CD4-positive, alpha-beta T cell treated with Interferon gamma for 1 hour (primary cell): Measurements from ENCODE around the gene ZDHHC11.
"Not testable (repeated sequence)": the region's sequence is repeated elsewhere in the genome, so short reads cannot be mapped to it uniquely, and the experiment has no call there.

Experiments
- DNase-seq: peaks from one replicate; pipeline ENCODE4 v3.0.0-alpha.2; 2020

The ZDHHC11 gene

GRCh38 chr5:798505-799138, 52.2 kb downstream of the ZDHHC11 start:
- DNase-seq: not testable (repeated sequence)

GRCh38 chr5:797986-798385, 52.8 kb downstream of the ZDHHC11 start:
- not testable (repeated sequence) for DNase-seq

- DNase-seq: not testable (repeated sequence)
These were observed 54.9 kb downstream of the ZDHHC11 start for GRCh38 chr5:795873-796272.

- DNase-seq: not testable (repeated sequence)
These were observed 55.8 kb downstream of the ZDHHC11 start for GRCh38 chr5:794948-795347.

GRCh38 chr5:788703-789102, 62.1 kb downstream of the ZDHHC11 start:
- DNase-seq: not testable (repeated sequence)

GRCh38 chr5:787857-788233, 62.9 kb downstream of the ZDHHC11 start:
- DNase-seq: not testable (repeated sequence)

- DNase-seq: not testable (repeated sequence)
These were observed 63.4 kb downstream of the ZDHHC11 start for GRCh38 chr5:787224-787856.

- not testable (repeated sequence) for DNase-seq
These were observed 65.5 kb downstream of the ZDHHC11 start for GRCh38 chr5:785181-785705.

- DNase-seq: peak; percentile 73
These were observed 66.2 kb downstream of the ZDHHC11 start, which contains the start of gene ZDHHC11B for GRCh38 chr5:784428-785177. ZDHHC11B (minus strand) TSS chr5:784729; CDS start chr5:766919, 17,810 bp downstream.

GRCh38 chr5:783881-784427, 66.8 kb downstream of the ZDHHC11 start:
- not testable (repeated sequence) for DNase-seq

GRCh38 chr5:783049-783802, 67.6 kb downstream of the ZDHHC11 start:
- not testable (repeated sequence) for DNase-seq

GRCh38 chr5:782356-782755, 68.4 kb downstream of the ZDHHC11 start:
- not testable (repeated sequence) for DNase-seq

- DNase-seq: not testable (repeated sequence)
These were observed 70.2 kb downstream of the ZDHHC11 start for GRCh38 chr5:780571-780970.

GRCh38 chr5:778967-779366, 71.8 kb downstream of the ZDHHC11 start:
- DNase-seq: not testable (repeated sequence)

GRCh38 chr5:778421-778820, 72.4 kb downstream of the ZDHHC11 start:
- not testable (repeated sequence) for DNase-seq

- DNase-seq: no peak
These were observed 73.0 kb downstream of the ZDHHC11 start for GRCh38 chr5:777756-778161.

GRCh38 chr5:776862-777711, 73.7 kb downstream of the ZDHHC11 start:
- DNase-seq: no peak

GRCh38 chr5:775961-776861, 74.6 kb downstream of the ZDHHC11 start:
- DNase-seq: no peak

GRCh38 chr5:775595-775960, 75.2 kb downstream of the ZDHHC11 start:
- DNase-seq: not testable (repeated sequence)

- not testable (repeated sequence) for DNase-seq
These were observed 75.8 kb downstream of the ZDHHC11 start for GRCh38 chr5:774854-775505.
